HepG2 (cell line): ENCODE measurements around the gene TXNRD1. TPM values are rescaled to one million over a fixed set of nuclear protein-coding genes. Genes with fewer than 3 reads are reported as not detected.
A peak's percentile ranks its signal among the peaks of the same experiment; 100 is the strongest.

ENCODE experiments used
- ARID4A ChIP-seq: sonication (generic); formaldehyde crosslinking; IDR thresholded peaks from 2 replicates; pipeline ENCODE4 v1.5.0; 2020; ENCODE audit warnings: mild to moderate bottlenecking, missing genetic modification reagents, borderline replicate concordance
- CBFB ChIP-seq: sonication (generic); formaldehyde crosslinking; IDR thresholded peaks from 2 replicates; pipeline ENCODE4 v1.4.0; 2020; ENCODE audit warnings: missing genetic modification reagents
- CENPX ChIP-seq: sonication (generic); formaldehyde crosslinking; IDR thresholded peaks from 2 replicates; pipeline ENCODE4 v1.9.0; 2021; ENCODE audit warnings: mild to moderate bottlenecking, missing genetic modification reagents, moderate library complexity
- DDIT3 ChIP-seq: sonication (generic); formaldehyde crosslinking; IDR thresholded peaks from 2 replicates; pipeline ENCODE4 v1.4.0; 2020; ENCODE audit warnings: mild to moderate bottlenecking, missing genetic modification reagents
- KDM2A ChIP-seq: sonication (generic); formaldehyde crosslinking; IDR thresholded peaks from 2 replicates; pipeline ENCODE4 v1.4.0; 2020; ENCODE audit warnings: low read depth, missing genetic modification reagents, borderline replicate concordance
- PCBP1 ChIP-seq: fragments of 200-400 bp; formaldehyde crosslinking; IDR thresholded peaks from 2 replicates; pipeline ENCODE4 v1.6.1; 2017; ENCODE audit warnings: mild to moderate bottlenecking, low read depth, low read length, borderline replicate concordance
- POGK ChIP-seq: sonication (generic); formaldehyde crosslinking; conservative IDR thresholded peaks from 2 replicates; pipeline ENCODE4 v1.8.0; 2022; ENCODE audit warnings: mild to moderate bottlenecking, moderate library complexity, missing genetic modification reagents
- POLR2AphosphoS2 ChIP-seq: IDR thresholded peaks from 2 replicates; pipeline ENCODE4 v1.6.1; 2011; ENCODE audit warnings: low read depth, low read length, improper control_type of control experiment
- POLR2AphosphoS5 ChIP-seq: IDR thresholded peaks from 2 replicates; pipeline ENCODE4 v1.6.1; 2012; ENCODE audit warnings: low read depth, low read length
- REST ChIP-seq, 2 experiments: IDR thresholded peaks; 2 replicates each; pipeline ENCODE4 v1.6.1; 2011 to 2012; ENCODE audit warnings: low read length in 2 of 2, borderline replicate concordance in 1 of 2, low read depth in 1 of 2, mild to moderate bottlenecking in 1 of 2, moderate library complexity in 1 of 2
- THAP11 ChIP-seq: IDR thresholded peaks from 2 replicates; pipeline ENCODE4 v1.6.1; 2016; ENCODE audit warnings: missing biosample characterization, missing genetic modification reagents
- ZBTB34 ChIP-seq: sonication (generic); formaldehyde crosslinking; IDR thresholded peaks from 2 replicates; pipeline ENCODE4 v1.8.0; 2022; ENCODE audit warnings: mild to moderate bottlenecking, missing genetic modification reagents
- ZEB1 ChIP-seq: IDR thresholded peaks from 2 replicates; pipeline ENCODE4 v1.6.1; 2012; ENCODE audit warnings: mild to moderate bottlenecking, low read depth, inconsistent platforms; ENCODE audit not compliant: insufficient replicate concordance
- ZFY ChIP-seq: sonication (generic); formaldehyde crosslinking; IDR thresholded peaks from 2 replicates; pipeline ENCODE4 v1.4.0; 2020; ENCODE audit warnings: missing genetic modification reagents
- ZNF543 ChIP-seq: sonication (generic); formaldehyde crosslinking; IDR thresholded peaks from 2 replicates; pipeline ENCODE4 v1.4.0; 2020; ENCODE audit warnings: mild to moderate bottlenecking, missing genetic modification reagents
- ZNF577 ChIP-seq: sonication (generic); formaldehyde crosslinking; IDR thresholded peaks from 2 replicates; pipeline ENCODE4 v1.4.0; 2020; ENCODE audit warnings: mild to moderate bottlenecking, low read depth, missing genetic modification reagents, borderline replicate concordance
- ZSCAN20 ChIP-seq: sonication (generic); formaldehyde crosslinking; IDR thresholded peaks from 2 replicates; pipeline ENCODE4 v1.4.0; 2020; ENCODE audit warnings: missing genetic modification reagents, mild to moderate bottlenecking, borderline replicate concordance
- polyA plus RNA-seq, 8 experiments: library from polyadenylated mRNA; depleted of rRNA in 3 of 8; stranded (reverse) in 7 of 8; unstranded in 1 of 8; fragments of >200 nt; fragmentation: Illumina TruSeq in 4 of 8; extraction: Trizol in 4 of 8; gene quantifications; 2 replicates each; pipeline versions ENCODE4 v1.2.1 to v1.2.3, GENCODE V29; 2011 to 2016; ENCODE audit warnings: low read depth in 4 of 8, missing spikeins in 1 of 8, mixed read lengths in 1 of 8; ENCODE audit not compliant: insufficient read depth in 1 of 8
- total RNA-seq, 5 experiments: library from RNA; depleted of rRNA; stranded (reverse); fragments of >200 nt; fragmentation: Illumina TruSeq; extraction: Trizol; gene quantifications; 2 replicates each; pipeline ENCODE4 v1.2.3, GENCODE V29; 2016; ENCODE audit warnings: low read depth in 1 of 5

Gene TXNRD1
- total and polyA plus RNA-seq, 2 of the 13 experiments (the other 11 are each of a cell fraction or from before 2014, with no cell fraction given) = 54.0 to 190 TPM

- TF ChIP-seq ZBTB34 (no peak), ZNF577 (CRISPR knock-in tag) (no peak), CBFB (CRISPR knock-in tag) (peak; percentile 58; the same call in 1 of the 2 replicates), KDM2A (peak; percentile 85; the same call in 1 of the 2 replicates), ZSCAN20 (CRISPR knock-in tag) (peak; percentile 79), PCBP1 (0 out of 2 replicates have a peak, but pooled peaks have one; percentile 50), CENPX (CRISPR knock-in tag) (no peak), ARID4A (peak; percentile 89), POGK (CRISPR knock-in tag) (peak; percentile 73), ZFY (CRISPR knock-in tag) (peak; percentile 74), ZEB1 (peak; percentile 57), POLR2AphosphoS5 (peak; percentile 52; the same call in 1 of the 2 replicates), POLR2AphosphoS2 (0 out of 2 replicates have a peak, but pooled peaks have one; percentile 48), THAP11 (CRISPR knock-in tag) (peak; percentile 73), ZNF543 (CRISPR knock-in tag) (0 out of 2 replicates have a peak, but pooled peaks have one; percentile 42), REST (IDR thresholded peaks at IDR 0.05; ENCODE audit: borderline replicate concordance in 1 of 2, low read depth in 1 of 2, low read length in 2 of 2) (peak in 1 of 2 experiments; percentile 47; a peak in 1 of 4 replicates), DDIT3 (CRISPR knock-in tag) (0 out of 2 replicates have a peak, but pooled peaks have one; percentile 36)
Measured at GRCh38 chr12:104288635-104289274, 73.2 kb downstream of the TXNRD1 start (continued).
